GM18505 (cell line): ENCODE measurements around the gene SLC2A9.

ENCODE experiments used
- ATAC-seq: cut with Tn5 transposase; IDR thresholded peaks from one replicate; pipeline ENCODE4 v1.9.1; 2021; ENCODE audit not compliant: unreplicated experiment
- POLR2A ChIP-seq: IDR thresholded peaks from 4 replicates; pipeline ENCODE4 v1.6.1; 2011; ENCODE audit warnings: borderline replicate concordance; ENCODE audit not compliant: insufficient read depth, insufficient read length; ENCODE audit errors: extremely low read depth

SLC2A9 gene

DNA sequence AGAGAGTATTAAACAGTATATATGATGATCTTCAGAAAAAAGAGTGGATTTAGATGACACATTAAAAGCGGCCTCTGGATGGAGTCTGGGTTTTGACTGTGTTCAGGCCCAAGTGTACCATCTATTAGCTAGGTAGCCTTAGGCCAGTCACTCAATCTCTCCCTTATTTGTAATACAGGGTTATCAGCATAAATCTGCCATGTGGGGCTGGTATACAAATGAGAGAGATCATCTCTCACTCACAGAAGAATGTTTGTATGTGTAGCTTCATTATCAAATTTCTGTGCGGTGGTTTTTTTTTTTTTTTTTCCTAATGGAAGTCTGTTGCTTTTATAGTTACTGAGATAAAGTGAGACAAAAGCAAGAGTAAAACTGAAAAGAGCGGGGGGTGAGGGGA is 12.7 kb downstream of the SLC2A9 start:
- no peak for ATAC-seq
- TF ChIP-seq POLR2A: no peak

GRCh38 chr4:10007793-10008608 is 13.3 kb downstream of the SLC2A9 start:
- peak; percentile 32 for TF ChIP-seq POLR2A
- peak; percentile 35 for ATAC-seq

DNA sequence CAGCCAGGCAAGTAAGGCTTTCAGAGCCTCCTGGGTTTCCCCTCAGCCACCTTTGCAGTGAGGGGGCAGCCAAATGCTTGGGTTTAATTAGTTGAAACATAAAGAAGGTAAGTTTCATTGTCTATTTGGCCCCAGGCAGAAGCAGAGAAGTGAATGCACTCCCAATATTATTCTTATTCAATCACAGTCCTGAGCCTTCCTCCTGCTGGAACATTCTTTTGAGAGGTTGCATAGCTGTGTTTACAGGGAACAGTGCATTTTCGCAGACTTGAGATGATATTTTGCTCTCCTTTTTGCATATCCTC is 13.9 kb downstream of the SLC2A9 start:
- ATAC-seq: peak; percentile 42
- TF ChIP-seq POLR2A: no peak

DNA sequence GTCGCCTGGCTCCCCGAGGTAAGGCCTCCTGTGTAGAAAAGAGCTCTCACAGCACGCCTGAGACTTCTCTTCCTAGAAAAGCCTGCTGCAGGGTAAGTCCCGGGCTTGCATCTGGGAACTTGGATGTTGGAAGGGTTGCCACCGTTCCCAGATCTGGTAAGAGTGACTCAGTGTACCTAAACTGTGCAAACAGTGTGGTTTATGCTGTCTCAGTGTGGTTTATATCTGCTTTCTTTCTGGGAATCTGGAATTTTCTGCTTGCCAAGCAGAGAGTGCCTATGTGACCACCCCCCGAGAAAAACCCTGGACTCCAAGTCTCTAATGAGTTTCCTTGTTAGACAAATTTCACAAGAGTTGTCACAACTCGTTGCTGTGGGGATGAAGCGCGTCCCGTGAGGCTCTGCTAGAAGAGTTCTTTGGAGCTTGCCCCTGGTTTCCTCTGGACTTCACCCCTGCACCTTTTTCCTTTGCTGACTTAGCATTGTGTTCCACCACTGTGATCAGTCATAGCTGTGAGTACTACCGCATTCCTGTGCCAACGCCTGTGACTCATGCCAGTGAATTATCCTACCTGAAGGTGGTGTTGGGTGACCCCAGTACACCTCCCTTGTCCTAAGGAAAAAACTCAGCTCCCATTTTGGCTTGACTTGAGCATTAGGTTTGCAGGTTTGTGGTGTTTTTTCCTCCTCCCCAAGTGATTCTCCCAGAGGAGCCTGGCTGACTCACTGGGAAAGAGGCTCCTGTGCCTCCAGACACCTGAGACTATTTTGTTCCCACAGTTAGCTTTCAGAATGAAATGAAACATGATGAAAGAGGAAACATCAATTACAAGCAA is 14.5 kb downstream of the SLC2A9 start:
- ATAC-seq: peak; percentile 15
- TF ChIP-seq POLR2A: no peak

DNA sequence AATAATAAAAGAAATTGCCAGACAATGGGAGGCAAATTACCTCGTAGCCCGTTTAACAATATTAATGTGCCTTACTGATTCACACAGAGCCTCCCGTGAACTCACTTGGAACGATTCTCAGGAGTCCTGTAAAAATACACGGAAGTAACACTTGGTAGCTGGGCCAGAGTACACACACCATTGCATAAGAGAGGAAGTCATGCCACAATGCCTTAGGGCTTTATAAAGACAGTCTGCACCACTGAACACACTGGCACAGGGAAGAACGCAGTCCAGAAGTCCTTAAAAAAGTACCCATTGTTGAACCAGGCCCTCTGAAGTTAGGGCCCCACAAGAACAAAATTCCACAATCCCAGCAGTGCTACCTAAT is 15.1 kb downstream of the SLC2A9 start:
- no peak for TF ChIP-seq POLR2A
- peak; percentile 45 for ATAC-seq

DNA sequence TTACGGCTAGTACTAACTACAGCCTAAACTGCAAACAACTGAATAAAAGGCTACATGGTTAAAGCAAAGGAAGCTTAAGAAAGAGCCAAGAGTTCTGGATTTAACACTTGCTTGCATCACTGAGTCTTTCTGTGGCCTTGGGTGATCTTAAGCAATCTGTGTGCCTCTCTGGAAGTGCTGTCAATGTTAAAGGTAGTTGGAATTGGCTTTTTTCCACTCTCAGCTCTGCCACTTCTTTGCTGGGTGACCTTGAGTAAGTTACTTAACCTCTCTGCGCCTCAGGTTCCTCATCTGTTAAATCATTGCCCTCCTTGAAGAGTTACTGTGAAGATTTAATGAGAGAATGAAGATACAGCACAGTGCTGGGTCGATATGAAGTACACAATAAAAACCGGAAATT is 15.7 kb downstream of the SLC2A9 start:
- no peak for TF ChIP-seq POLR2A
- ATAC-seq: no peak

- no peak for TF ChIP-seq POLR2A
- ATAC-seq: peak; percentile 25
These were observed 17.6 kb downstream of the SLC2A9 start for GRCh38 chr4:10003666-10004065.

DNA sequence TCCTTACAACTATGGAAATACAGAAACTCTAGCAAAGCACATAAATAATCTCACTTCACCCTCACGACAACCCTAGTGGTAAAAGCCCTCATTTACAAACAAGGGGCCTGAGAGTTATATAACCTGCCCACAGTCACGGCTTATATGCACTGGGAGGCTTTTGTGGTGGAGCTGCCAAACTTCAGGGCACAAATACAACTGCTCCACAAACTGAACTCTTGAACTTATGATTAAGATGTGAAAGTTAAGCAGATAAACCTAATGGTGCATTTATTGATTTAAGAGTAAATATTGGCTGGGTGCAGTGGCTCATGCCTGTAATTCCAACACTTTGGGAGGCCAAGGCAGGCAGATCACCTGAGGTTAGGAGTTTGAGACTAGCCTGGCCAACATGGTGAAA is 19.0 kb downstream of the SLC2A9 start:
- ATAC-seq: no peak
- TF ChIP-seq POLR2A: no peak

DNA sequence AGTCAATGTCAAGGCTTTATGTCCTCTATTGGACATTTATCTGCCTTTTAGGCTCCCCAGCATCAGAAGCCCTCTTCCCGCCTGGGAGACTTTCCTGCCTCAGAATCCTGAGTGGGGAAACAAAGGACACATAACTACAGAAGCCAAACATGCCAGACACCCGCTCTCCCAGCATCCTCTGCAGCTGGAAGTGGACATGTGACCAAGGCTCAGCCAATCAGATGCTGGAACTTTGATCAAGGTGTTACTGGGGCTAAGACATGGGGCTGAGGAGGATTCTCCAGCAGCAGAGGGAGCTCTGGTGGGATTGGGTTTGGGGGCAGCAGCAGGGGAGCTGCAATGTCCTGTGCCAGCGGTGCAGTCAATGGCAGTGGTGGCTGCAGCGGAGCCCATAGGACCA is 19.5 kb downstream of the SLC2A9 start:
- no peak for TF ChIP-seq POLR2A
- ATAC-seq: no peak

- ATAC-seq: peak; percentile 53
- no peak for TF ChIP-seq POLR2A
These were observed 21.2 kb downstream of the SLC2A9 start for GRCh38 chr4:9999956-10000561.

GRCh38 chr4:9997886-9998285 is 23.4 kb downstream of the SLC2A9 start:
- no peak for TF ChIP-seq POLR2A
- no peak for ATAC-seq

DNA sequence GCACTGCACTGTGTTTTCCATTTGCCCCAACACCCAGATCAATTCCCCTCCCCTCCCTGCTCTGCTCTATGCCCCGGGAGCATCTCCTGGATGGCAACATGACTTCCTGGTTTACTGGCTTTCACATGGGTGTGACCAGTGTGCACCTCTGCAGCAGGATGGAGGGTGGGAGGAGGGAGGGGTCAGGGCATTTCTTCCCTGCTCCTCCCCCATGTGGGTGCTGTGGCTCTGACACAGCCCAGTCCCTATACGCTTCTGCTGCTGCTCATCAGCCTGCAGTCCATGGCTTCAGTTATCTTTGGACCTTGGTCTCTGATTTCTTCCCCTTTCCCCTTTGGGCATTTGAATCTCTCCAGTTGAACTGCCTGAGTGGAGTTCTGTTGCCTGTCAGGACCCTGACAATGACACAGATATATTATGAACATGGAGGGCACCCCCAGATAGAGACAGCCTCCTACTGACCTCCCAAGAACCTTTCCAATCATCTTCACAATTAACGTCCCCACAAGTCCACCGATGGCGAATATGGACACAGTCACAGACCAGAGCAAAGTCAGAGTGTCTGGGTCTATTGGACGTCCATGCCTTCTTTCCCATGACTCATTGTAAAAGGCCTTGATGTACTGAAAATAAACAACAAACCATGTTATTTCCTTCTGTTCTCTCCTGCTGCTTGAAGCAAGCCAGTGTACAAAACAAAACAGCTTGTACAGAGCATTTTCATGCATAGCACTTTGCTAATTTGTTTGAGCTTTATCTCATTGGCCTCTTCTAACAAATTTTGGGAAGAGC is 24.8 kb downstream of the SLC2A9 start:
- no peak for TF ChIP-seq POLR2A
- no peak for ATAC-seq

DNA sequence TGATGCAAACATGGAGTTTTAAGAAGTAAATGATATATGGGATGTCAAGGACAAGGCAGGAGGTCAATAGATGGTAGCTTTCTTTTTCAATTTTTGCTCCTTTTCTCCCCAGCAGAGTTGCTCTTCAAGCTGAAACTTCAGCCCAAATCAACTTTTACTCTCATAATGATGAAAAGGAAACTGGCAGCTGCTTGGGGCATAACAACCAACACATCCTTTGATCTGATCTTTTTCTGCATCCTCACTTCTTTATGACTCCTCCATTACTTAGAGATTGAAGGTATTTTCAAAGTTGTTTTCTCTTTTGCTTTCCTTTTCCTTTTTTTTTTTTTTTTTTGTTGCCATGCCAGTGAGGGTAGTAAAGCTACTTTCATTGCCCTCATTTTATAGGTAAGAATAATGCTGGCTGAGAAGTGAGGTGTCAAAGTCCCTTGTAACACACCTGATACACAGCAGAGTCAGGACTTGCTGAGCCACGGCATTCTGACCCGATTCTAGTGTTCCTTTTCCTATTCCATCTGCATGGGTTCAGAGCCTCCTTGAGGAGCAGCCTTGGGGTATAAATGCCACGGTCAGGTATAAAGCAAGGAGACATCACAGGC is 26.9 kb downstream of the SLC2A9 start:
- TF ChIP-seq POLR2A: no peak
- peak; percentile 45 for ATAC-seq
